ENCODE measurements around the gene IKZF3.

IKZF3 gene

GRCh38 chr17:39791111-39791992 lies 72.8 kb downstream of the IKZF3 start:
- Histone ChIP-seq H3K4me3 (ENCODE audit: low read length) (no peak overlapping the region), H3K36me3 (ENCODE audit: control insufficient read depth, insufficient read depth, low read length) (no peaks in the 10 kb centered on the region), H3K27me3 (ENCODE audit: insufficient read depth, low read length, poor library complexity) (no peaks in the 10 kb centered on the region), H3K18ac (ENCODE audit: low read length) (no peak overlapping the region), H4K5ac (ENCODE audit: low read length) (no peak overlapping the region), H3K79me1 (ENCODE audit: low read length) (no peaks in the 10 kb centered on the region), H2BK120ac (ENCODE audit: low read depth, low read length) (no peak overlapping the region), H3K56ac (ENCODE audit: low read length) (no peak overlapping the region), H3K4ac (ENCODE audit: low read depth, low read length) (no peak overlapping the region), H2BK15ac (replicated peaks; ENCODE audit: low read depth) (no peak overlapping the region), H3K4me1 (ENCODE audit: control insufficient read depth, low read depth, low read length) (no peaks in the 10 kb centered on the region), H2AK5ac (ENCODE audit: low read length) (no peak overlapping the region), H3K23ac (ENCODE audit: low read length) (no peak overlapping the region), H3K79me2 (ENCODE audit: control insufficient read depth, insufficient read depth, low read length) (no peaks in the 10 kb centered on the region), H3K4me2 (ENCODE audit: low read length) (no peak overlapping the region), H2BK5ac (ENCODE audit: low read length) (no peak overlapping the region), H4K8ac (ENCODE audit: low read depth, low read length) (no peak overlapping the region), H3K9ac (ENCODE audit: low read length) (no peak overlapping the region), H3K27ac (ENCODE audit: low read depth, low read length) (no peak overlapping the region)
- DNase-seq = peak; percentile 29
- no CpG with 5 or more reads among the region's 6 CpGs for WGBS (ENCODE audit: extremely low coverage, insufficient coverage, low lambda C conversion rate)

DNA sequence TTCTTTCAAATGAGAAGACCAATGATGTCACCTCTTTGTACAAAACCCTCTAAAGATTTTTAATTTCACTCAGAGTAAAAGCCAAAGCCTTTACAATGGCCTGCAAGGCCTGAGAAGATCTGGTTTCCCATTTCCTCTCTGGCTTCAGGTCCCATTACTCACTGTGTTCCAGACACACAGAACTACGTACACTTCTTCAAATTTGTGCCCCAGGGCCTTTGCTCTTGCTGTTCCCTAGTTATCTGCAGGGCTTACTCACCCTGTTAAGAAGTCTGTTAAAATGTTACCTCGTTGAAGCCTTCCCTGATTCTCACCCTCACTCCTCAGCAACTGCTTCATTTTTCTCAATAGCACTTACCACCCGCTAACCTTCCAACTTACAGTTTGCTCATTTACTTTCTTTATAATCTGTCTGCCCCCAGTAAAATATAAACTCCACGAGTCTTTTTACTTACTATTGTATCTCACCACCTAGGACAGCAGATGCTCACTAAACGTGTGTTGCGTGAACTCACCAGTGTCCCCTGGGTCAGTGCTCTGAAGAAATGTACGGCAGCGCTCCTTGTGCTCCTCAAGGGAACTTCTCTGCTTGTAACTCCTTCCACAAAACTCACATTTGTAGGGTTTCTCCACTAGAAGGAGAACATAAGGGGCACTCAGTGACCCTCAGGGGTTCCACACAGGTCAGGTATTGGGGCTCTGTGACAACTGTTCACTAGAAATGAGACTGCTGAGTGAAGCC lies 76.2 kb downstream of the IKZF3 start:
- H2AK5ac ChIP-seq (ENCODE audit: low read length) = no peak overlapping the region

GRCh38 chr17:39787041-39787440 lies 77.1 kb downstream of the IKZF3 start:
- Histone ChIP-seq H2BK120ac (ENCODE audit: low read depth, low read length) (no peak overlapping the region), H3K23ac (ENCODE audit: low read length) (no peak overlapping the region), H3K27me3 (ENCODE audit: insufficient read depth, low read length, poor library complexity) (no peaks in the 10 kb centered on the region), H3K4me3 (ENCODE audit: low read length) (no peak overlapping the region), H3K4ac (ENCODE audit: low read depth, low read length) (no peak overlapping the region), H3K27ac (ENCODE audit: low read depth, low read length) (no peak overlapping the region), H3K36me3 (ENCODE audit: control insufficient read depth, insufficient read depth, low read length) (no peaks in the 10 kb centered on the region), H2BK15ac (replicated peaks; ENCODE audit: low read depth) (no peak overlapping the region), H2BK5ac (ENCODE audit: low read length) (no peak overlapping the region), H2AK5ac (ENCODE audit: low read length) (no peak overlapping the region), H4K5ac (ENCODE audit: low read length) (no peak overlapping the region), H4K8ac (ENCODE audit: low read depth, low read length) (no peak overlapping the region), H3K18ac (ENCODE audit: low read length) (no peak overlapping the region), H3K4me1 (ENCODE audit: control insufficient read depth, low read depth, low read length) (no peaks in the 10 kb centered on the region), H3K9ac (ENCODE audit: low read length) (no peak overlapping the region), H3K4me2 (ENCODE audit: low read length) (no peak overlapping the region), H3K56ac (ENCODE audit: low read length) (no peak overlapping the region), H3K79me1 (ENCODE audit: low read length) (no peaks in the 10 kb centered on the region), H3K79me2 (ENCODE audit: control insufficient read depth, insufficient read depth, low read length) (no peaks in the 10 kb centered on the region)
- DNase-seq = no peak

More for the DNA sequence above, 76.2 kb downstream of the IKZF3 start:
- peak; percentile 14 for DNase-seq
- Histone ChIP-seq H3K27me3 (ENCODE audit: insufficient read depth, low read length, poor library complexity) (no peaks in the 10 kb centered on the region), H3K36me3 (ENCODE audit: control insufficient read depth, insufficient read depth, low read length) (no peaks in the 10 kb centered on the region), H3K79me2 (ENCODE audit: control insufficient read depth, insufficient read depth, low read length) (no peaks in the 10 kb centered on the region), H3K4me3 (ENCODE audit: low read length) (no peak overlapping the region), H4K5ac (ENCODE audit: low read length) (no peak overlapping the region), H3K4me2 (ENCODE audit: low read length) (no peak overlapping the region), H3K23ac (ENCODE audit: low read length) (no peak overlapping the region), H3K9ac (ENCODE audit: low read length) (no peak overlapping the region), H2BK120ac (ENCODE audit: low read depth, low read length) (no peak overlapping the region), H3K56ac (ENCODE audit: low read length) (no peak overlapping the region), H3K27ac (ENCODE audit: low read depth, low read length) (no peak overlapping the region), H3K79me1 (ENCODE audit: low read length) (no peaks in the 10 kb centered on the region), H2BK5ac (ENCODE audit: low read length) (no peak overlapping the region), H3K4me1 (ENCODE audit: control insufficient read depth, low read depth, low read length) (no peaks in the 10 kb centered on the region), H3K4ac (ENCODE audit: low read depth, low read length) (no peak overlapping the region), H4K8ac (ENCODE audit: low read depth, low read length) (no peak overlapping the region), H3K18ac (ENCODE audit: low read length) (no peak overlapping the region), H2BK15ac (replicated peaks; ENCODE audit: low read depth) (no peak overlapping the region)
- WGBS (ENCODE audit: extremely low coverage, insufficient coverage, low lambda C conversion rate) = 100% methylated on average over 1 of the region's 8 CpGs

DNA sequence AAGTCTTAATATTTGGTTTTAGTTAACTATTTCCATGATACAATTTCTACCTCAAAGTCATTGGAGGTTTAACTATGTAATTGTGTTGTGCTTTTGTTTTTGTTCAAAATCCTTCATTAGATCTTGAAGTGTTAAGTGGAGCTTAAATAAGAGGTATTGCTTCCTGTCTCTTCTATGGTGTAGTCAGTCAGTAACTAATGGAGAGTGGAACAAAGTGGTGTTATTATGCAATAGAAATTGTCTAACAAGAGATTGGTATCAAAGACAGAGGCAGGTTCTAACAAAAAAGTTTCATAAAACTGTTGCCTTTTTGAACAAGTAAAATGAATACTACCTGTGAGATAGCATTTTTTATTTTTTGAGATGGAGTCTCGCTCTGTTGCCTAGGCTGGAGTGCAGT lies 81.1 kb downstream of the IKZF3 start:
- H4K8ac ChIP-seq (ENCODE audit: low read depth, low read length) = no peak overlapping the region
- WGBS (ENCODE audit: extremely low coverage, insufficient coverage, low lambda C conversion rate) = no CpG with 5 or more reads among the region's 1 CpG
- H3K27me3 ChIP-seq (ENCODE audit: insufficient read depth, low read length, poor library complexity) = no peaks in the 10 kb centered on the region
- no peaks in the 10 kb centered on the region for H3K4me1 ChIP-seq (ENCODE audit: control insufficient read depth, low read depth, low read length)
- H3K23ac ChIP-seq (ENCODE audit: low read length) = no peak overlapping the region
- H3K56ac ChIP-seq (ENCODE audit: low read length) = no peak overlapping the region
- no peaks in the 10 kb centered on the region for H3K36me3 ChIP-seq (ENCODE audit: control insufficient read depth, insufficient read depth, low read length)
- no peak overlapping the region for H2AK5ac ChIP-seq (ENCODE audit: low read length)
- no peak overlapping the region for H3K4me2 ChIP-seq (ENCODE audit: low read length)
- no peaks in the 10 kb centered on the region for H3K79me1 ChIP-seq (ENCODE audit: low read length)
- no peak overlapping the region for H3K4ac ChIP-seq (ENCODE audit: low read depth, low read length)
- H2BK5ac ChIP-seq (ENCODE audit: low read length) = no peak overlapping the region
- H3K27ac ChIP-seq (ENCODE audit: low read depth, low read length) = no peak overlapping the region
- no peak overlapping the region for H3K18ac ChIP-seq (ENCODE audit: low read length)
- no peaks in the 10 kb centered on the region for H3K79me2 ChIP-seq (ENCODE audit: control insufficient read depth, insufficient read depth, low read length)
- H2BK15ac ChIP-seq (replicated peaks; ENCODE audit: low read depth) = no peak overlapping the region
- no peak overlapping the region for H3K4me3 ChIP-seq (ENCODE audit: low read length)
- no peak overlapping the region for H2BK120ac ChIP-seq (ENCODE audit: low read depth, low read length)
- H3K9ac ChIP-seq (ENCODE audit: low read length) = no peak overlapping the region
- DNase-seq = no peak
- no peak overlapping the region for H4K5ac ChIP-seq (ENCODE audit: low read length)

DNA sequence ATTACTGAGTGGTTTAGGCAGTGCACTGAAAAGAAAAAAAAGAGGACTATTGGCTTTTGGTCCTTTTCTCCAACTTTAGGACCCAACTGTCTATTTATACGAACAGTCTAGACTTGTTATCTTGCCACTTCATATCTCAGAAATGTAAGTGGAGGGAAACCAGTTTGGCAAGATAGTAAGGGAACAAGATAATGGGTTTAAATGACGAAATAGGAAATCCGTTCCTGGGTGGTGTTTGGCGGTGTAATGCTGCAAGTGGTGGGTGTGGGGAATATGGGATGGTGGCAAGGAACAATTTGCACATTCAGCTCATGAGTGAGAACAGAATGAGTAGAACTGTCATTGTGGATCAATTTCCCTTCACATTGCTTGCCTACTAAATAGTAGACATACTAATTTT lies 81.6 kb downstream of the IKZF3 start:
- H3K27ac ChIP-seq (ENCODE audit: low read depth, low read length) = no peak overlapping the region
- no peak overlapping the region for H2BK5ac ChIP-seq (ENCODE audit: low read length)
- no peak overlapping the region for H4K5ac ChIP-seq (ENCODE audit: low read length)
- H3K27me3 ChIP-seq (ENCODE audit: insufficient read depth, low read length, poor library complexity) = no peaks in the 10 kb centered on the region
- H2BK120ac ChIP-seq (ENCODE audit: low read depth, low read length) = no peak overlapping the region
- H2AK5ac ChIP-seq (ENCODE audit: low read length) = no peak overlapping the region
- H3K4me3 ChIP-seq (ENCODE audit: low read length) = no peak overlapping the region
- no peaks in the 10 kb centered on the region for H3K4me1 ChIP-seq (ENCODE audit: control insufficient read depth, low read depth, low read length)
- DNase-seq = no peak
- WGBS (ENCODE audit: extremely low coverage, insufficient coverage, low lambda C conversion rate) = 100% methylated on average over 3 of the region's 4 CpGs
- no peak overlapping the region for H3K4me2 ChIP-seq (ENCODE audit: low read length)
- H2BK15ac ChIP-seq (replicated peaks; ENCODE audit: low read depth) = no peak overlapping the region
- H3K79me2 ChIP-seq (ENCODE audit: control insufficient read depth, insufficient read depth, low read length) = no peaks in the 10 kb centered on the region
- H3K56ac ChIP-seq (ENCODE audit: low read length) = no peak overlapping the region
- H3K4ac ChIP-seq (ENCODE audit: low read depth, low read length) = no peak overlapping the region
- no peak overlapping the region for H3K18ac ChIP-seq (ENCODE audit: low read length)
- no peaks in the 10 kb centered on the region for H3K79me1 ChIP-seq (ENCODE audit: low read length)
- no peaks in the 10 kb centered on the region for H3K36me3 ChIP-seq (ENCODE audit: control insufficient read depth, insufficient read depth, low read length)
- H4K8ac ChIP-seq (ENCODE audit: low read depth, low read length) = no peak overlapping the region
- no peak overlapping the region for H3K9ac ChIP-seq (ENCODE audit: low read length)
- H3K23ac ChIP-seq (ENCODE audit: low read length) = no peak overlapping the region

Data from mesendoderm (in vitro differentiated cells).